HL-60/S4 treated with retinoic acid at 250 ng/mL for 4 days and 3 days (cell line): ENCODE data around the gene KRT85.
"Not testable (repeated sequence)": the region's sequence is repeated elsewhere in the genome, so short reads cannot be mapped to it uniquely, and the experiment has no call there.

Experiments
- in situ Hi-C: fragments of 300-500 bp; cut with MboI; formaldehyde crosslinking; loops from 2 replicates; pipeline ENCODE4 v1.7.0; 2022; ENCODE audit warnings: low sequenced_read_pairs

Gene KRT85

GRCh38 chr12:52366738-52367485 is at the start of gene KRT85:
KRT85 (minus strand) TSS chr12:52367481; CDS start chr12:52367405, 76 bp downstream.
- in situ Hi-C loops: no loop called here

GRCh38 chr12:52416795-52417194 is 49.5 kb upstream of the KRT85 start:
- in situ Hi-C loops: no loop called here

GRCh38 chr12:52415870-52416750 is 48.8 kb upstream of the KRT85 start:
- in situ Hi-C loops: no loop called here

GRCh38 chr12:52414936-52415335 is 47.7 kb upstream of the KRT85 start:
- in situ Hi-C loops: no loop called here

GRCh38 chr12:52413782-52414345 is 46.6 kb upstream of the KRT85 start:
- in situ Hi-C loops: no loop called here

- in situ Hi-C loops: no loop called here
These were observed 45.9 kb upstream of the KRT85 start for GRCh38 chr12:52413202-52413601.

GRCh38 chr12:52411815-52412214 is 44.5 kb upstream of the KRT85 start:
- in situ Hi-C loops: no loop called here

GRCh38 chr12:52410589-52411248 is 43.4 kb upstream of the KRT85 start:
- in situ Hi-C loops: not testable (repeated sequence)

- in situ Hi-C loops: no loop called here
These were observed 40.6 kb upstream of the KRT85 start for GRCh38 chr12:52407918-52408317.

GRCh38 chr12:52405922-52406385 is 38.7 kb upstream of the KRT85 start, which contains the start of gene KRT82:
KRT82 (minus strand) TSS chr12:52406335; CDS start chr12:52406277, 58 bp downstream.
- in situ Hi-C loops: no loop called here

- in situ Hi-C loops: no loop called here
These were observed 37.7 kb upstream of the KRT85 start for GRCh38 chr12:52404951-52405350.

GRCh38 chr12:52403561-52403960 is 36.3 kb upstream of the KRT85 start:
- in situ Hi-C loops: no loop called here

GRCh38 chr12:52402873-52403540 is 35.7 kb upstream of the KRT85 start:
- in situ Hi-C loops: no loop called here

GRCh38 chr12:52402377-52402776 is 35.1 kb upstream of the KRT85 start:
- in situ Hi-C loops: no loop called here

GRCh38 chr12:52401926-52402325 is 34.6 kb upstream of the KRT85 start:
- in situ Hi-C loops: no loop called here

GRCh38 chr12:52401526-52401925 is 34.2 kb upstream of the KRT85 start:
- in situ Hi-C loops: no loop called here

- in situ Hi-C loops: no loop called here
These were observed 33.6 kb upstream of the KRT85 start for GRCh38 chr12:52400906-52401305.

- in situ Hi-C loops: loop anchor here (25.0 kb wide), 2 partner anchors 463 to 588 kb away; no protein-coding TSS in a partner anchor
These were observed 32.5 kb upstream of the KRT85 start for GRCh38 chr12:52399756-52400155.

GRCh38 chr12:52398176-52398575 is 30.9 kb upstream of the KRT85 start:
- in situ Hi-C loops: loop anchor here (25.0 kb wide), 2 partner anchors 464 to 589 kb away; no protein-coding TSS in a partner anchor

GRCh38 chr12:52396656-52397055 is 29.4 kb upstream of the KRT85 start:
- in situ Hi-C loops: loop anchor here (25.0 kb wide), 2 partner anchors 466 to 591 kb away; no protein-coding TSS in a partner anchor
